ENCODE data around the gene MAN1C1. TPM values are rescaled to one million over a fixed set of nuclear protein-coding genes. Genes with fewer than 3 reads are reported as not detected.

MAN1C1 gene
- total and polyA plus RNA-seq, 2 donors (not counting 1 experiment from before 2014, with no cell fraction given) = 0.31 to 0.89 TPM

- Mint-ChIP-seq H3K27ac (no peak overlapping the region), H3K4me3 (no peak overlapping the region), H3K4me1 (no peaks in the 10 kb centered on the region), H3K27me3 (peaks cover 23% of the 10 kb centered on the region), H3K9me3 (ENCODE audit: insufficient read depth) (no peaks in the 10 kb centered on the region)
- DNase-seq (no peak), ATAC-seq (ENCODE audit: low read depth) (no peak)
- no peak overlapping the region for H3K9ac ChIP-seq (ENCODE audit: low read length)
- no peak overlapping the region for H3K4me3 ChIP-seq (ENCODE audit: control extremely low read depth in 1 of 5, extremely low read depth in 1 of 5, insufficient read depth in 1 of 5, low read depth in 2 of 5, low read length in 4 of 5)
- CTCF ChIA-PET = no interaction called here
- H3K79me2 ChIP-seq (ENCODE audit: control insufficient read depth, insufficient read depth, low read length) = no peaks in the 10 kb centered on the region
- peaks cover 0 to 7% of the 10 kb centered on the region in 2 donors for H3K4me1 ChIP-seq (ENCODE audit: control insufficient read depth in 2 of 2, insufficient read depth in 2 of 2, low read length in 2 of 2)
- TF ChIP-seq EZH2 (IDR thresholded peaks at IDR 0.05; ENCODE audit: borderline replicate concordance, insufficient read depth, low read depth, low read length, poor library complexity, severe bottlenecking) (no peak), CTCF (IDR thresholded peaks at IDR 0.05) (no peak)
- H3K4me2 ChIP-seq (replicated peaks; ENCODE audit: low read depth, low read length, poor library complexity, severe bottlenecking) = no peak overlapping the region
- no peak overlapping the region for H3K27ac ChIP-seq (ENCODE audit: low read length in 2 of 2)
- POLR2A ChIA-PET = no interaction called here
- H3K9me3 ChIP-seq (ENCODE audit: control extremely low read depth in 1 of 3, control insufficient read depth in 2 of 3, insufficient read depth in 1 of 3, low read length in 2 of 3) = no peaks in the 10 kb centered on the region
- 28% methylated on average over 13 of the region's 17 CpGs for WGBS (ENCODE audit: insufficient coverage)
- H3K27me3 ChIP-seq (replicated peaks in 1 of 4; ENCODE audit: control extremely low read depth in 1 of 4, control insufficient read depth in 3 of 4, insufficient read depth in 4 of 4, low read length in 3 of 4) = no peaks in the 10 kb centered on the region
- H3K36me3 ChIP-seq (replicated peaks in 1 of 2; ENCODE audit: control extremely low read depth in 1 of 2, control insufficient read depth in 1 of 2, extremely low read depth in 1 of 2, insufficient read depth in 2 of 2, low read length in 1 of 2) = no peaks in the 10 kb centered on the region
- H4K20me1 ChIP-seq (ENCODE audit: control insufficient read depth, insufficient read depth, low read length, poor library complexity, severe bottlenecking) = no peaks in the 10 kb centered on the region
- no peak overlapping the region for H2AFZ ChIP-seq (ENCODE audit: insufficient read depth, low read depth, low read length, poor library complexity, severe bottlenecking)
- intact Hi-C loops (cut with micrococcal nuclease) = no loop called here
Measured at GRCh38 chr1:25754470-25755181, 138.0 kb downstream of the MAN1C1 start.

- H3K4me1 Mint-ChIP-seq = no peaks in the 10 kb centered on the region
- Histone ChIP-seq H3K79me2 (ENCODE audit: control insufficient read depth, insufficient read depth, low read length) (no peaks in the 10 kb centered on the region), H2AFZ (ENCODE audit: insufficient read depth, low read depth, low read length, poor library complexity, severe bottlenecking) (no peak overlapping the region), H3K27ac (ENCODE audit: low read length in 2 of 2) (no peak overlapping the region), H3K4me2 (replicated peaks; ENCODE audit: low read depth, low read length, poor library complexity, severe bottlenecking) (no peak overlapping the region), H3K4me1 (ENCODE audit: control insufficient read depth in 2 of 2, insufficient read depth in 2 of 2, low read length in 2 of 2) (peaks cover 0 to 7% of the 10 kb centered on the region in 2 donors), H3K27me3 (replicated peaks in 1 of 4; ENCODE audit: control extremely low read depth in 1 of 4, control insufficient read depth in 3 of 4, insufficient read depth in 4 of 4, low read length in 3 of 4) (no peaks in the 10 kb centered on the region), H3K36me3 (replicated peaks in 1 of 2; ENCODE audit: control extremely low read depth in 1 of 2, control insufficient read depth in 1 of 2, extremely low read depth in 1 of 2, insufficient read depth in 2 of 2, low read length in 1 of 2) (no peaks in the 10 kb centered on the region), H4K20me1 (ENCODE audit: control insufficient read depth, insufficient read depth, low read length, poor library complexity, severe bottlenecking) (no peaks in the 10 kb centered on the region), H3K9me3 (ENCODE audit: control extremely low read depth in 1 of 3, control insufficient read depth in 2 of 3, insufficient read depth in 1 of 3, low read length in 2 of 3) (no peaks in the 10 kb centered on the region), H3K4me3 (ENCODE audit: control extremely low read depth in 1 of 5, extremely low read depth in 1 of 5, insufficient read depth in 1 of 5, low read depth in 2 of 5, low read length in 4 of 5) (no peak overlapping the region), H3K9ac (ENCODE audit: low read length) (no peak overlapping the region)
- TF ChIP-seq CTCF (IDR thresholded peaks at IDR 0.05) = no peak
- no peak for TF ChIP-seq EZH2 (IDR thresholded peaks at IDR 0.05; ENCODE audit: borderline replicate concordance, insufficient read depth, low read depth, low read length, poor library complexity, severe bottlenecking)
- no peak overlapping the region for H3K4me3 Mint-ChIP-seq
- intact Hi-C loops (cut with micrococcal nuclease) = no loop called here
- H3K27me3 Mint-ChIP-seq = peaks cover 32% of the 10 kb centered on the region
- H3K27ac Mint-ChIP-seq = no peak overlapping the region
- ATAC-seq (ENCODE audit: low read depth) (no peak), DNase-seq (no peak)
- ChIA-PET CTCF (no interaction called here), POLR2A (no interaction called here)
- no peaks in the 10 kb centered on the region for H3K9me3 Mint-ChIP-seq (ENCODE audit: insufficient read depth)
- WGBS (ENCODE audit: insufficient coverage) = 94% methylated on average over 4 of the region's 7 CpGs
Measured at GRCh38 chr1:25755475-25756125, 139.0 kb downstream of the MAN1C1 start.
